Fibroblast of the conjunctiva (primary cell): ENCODE measurements around the gene LTO1.

Experiments used
- DNase-seq: peaks from one replicate; pipeline ENCODE4 v3.0.0-alpha.2; 2010; ENCODE audit warnings: low read depth

The LTO1 gene, protein sequence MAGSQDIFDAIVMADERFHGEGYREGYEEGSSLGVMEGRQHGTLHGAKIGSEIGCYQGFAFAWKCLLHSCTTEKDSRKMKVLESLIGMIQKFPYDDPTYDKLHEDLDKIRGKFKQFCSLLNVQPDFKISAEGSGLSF

GRCh38 chr11:69674886-69675714 lies at the start of gene LTO1:
LTO1 (minus strand) TSS chr11:69675353; CDS start chr11:69675239, 114 bp downstream.
- DNase-seq = peak; percentile 94

GRCh38 chr11:69721745-69722144 lies 46.6 kb upstream of the LTO1 start:
- DNase-seq = no peak

DNA sequence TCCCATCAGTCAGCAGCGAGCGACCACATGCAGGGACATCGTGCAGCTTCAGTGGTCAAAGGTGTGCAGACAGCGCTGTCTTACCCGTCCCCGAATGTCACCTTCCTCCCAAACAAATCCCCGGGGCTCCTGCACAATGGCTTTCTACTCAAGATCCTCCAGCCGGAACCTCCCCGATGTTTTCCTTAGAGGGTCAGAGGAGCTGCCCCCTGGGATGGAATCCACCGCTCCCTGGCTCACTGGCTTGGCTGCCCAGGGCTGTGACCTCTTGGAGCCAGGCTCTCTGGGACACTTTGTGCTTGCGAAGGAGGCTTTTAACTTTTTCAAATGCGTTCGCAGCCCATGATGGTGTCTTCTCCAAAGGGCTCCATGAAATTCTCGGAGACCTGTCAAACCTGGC lies 46.0 kb upstream of the LTO1 start:
- DNase-seq = no peak

DNA sequence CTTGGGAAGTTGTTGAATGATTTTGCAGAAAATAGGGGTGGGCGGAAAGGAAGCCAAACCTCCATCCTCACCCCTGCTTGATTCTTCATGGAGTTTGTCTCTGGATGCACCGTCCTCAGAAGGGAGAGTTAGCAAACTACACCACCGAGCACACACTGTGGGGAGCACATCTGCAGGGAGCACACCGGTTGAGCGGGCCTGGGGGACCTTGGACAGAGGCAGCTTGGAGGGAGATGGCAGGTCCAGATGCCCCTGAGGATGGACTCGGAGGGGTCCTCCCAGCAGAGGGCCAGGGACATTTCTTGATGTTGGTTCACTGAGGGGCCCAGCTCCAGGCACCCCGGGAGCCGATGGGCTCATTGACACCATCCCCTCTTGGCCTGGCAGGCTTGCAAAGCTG lies 43.8 kb upstream of the LTO1 start:
- DNase-seq = no peak

GRCh38 chr11:69718147-69718546 lies 43.0 kb upstream of the LTO1 start:
- DNase-seq = no peak

GRCh38 chr11:69716891-69717747 lies 42.0 kb upstream of the LTO1 start:
- DNase-seq = no peak

- no peak for DNase-seq
These were observed 40.9 kb upstream of the LTO1 start for GRCh38 chr11:69716099-69716498.

DNA sequence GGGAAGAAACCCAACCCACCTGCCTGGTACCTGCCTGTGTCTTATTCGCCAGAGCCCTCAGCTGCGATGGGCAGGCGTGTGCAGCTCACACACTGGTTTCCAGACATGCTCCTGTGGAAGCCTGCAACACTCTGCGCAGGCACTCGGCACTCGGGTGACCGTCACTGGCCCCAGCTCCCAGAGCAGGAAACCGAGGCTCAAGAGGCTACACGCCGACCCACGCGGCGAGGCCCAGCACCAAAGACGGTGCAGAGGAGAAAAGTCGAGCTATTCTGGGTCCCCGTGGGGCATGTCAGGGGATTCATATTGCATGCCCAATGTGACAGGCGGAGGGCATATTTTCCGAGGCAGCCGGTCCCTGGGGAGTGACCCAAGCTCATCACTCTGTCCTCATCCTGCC lies 40.3 kb upstream of the LTO1 start:
- DNase-seq = no peak

- no peak for DNase-seq
These were observed 37.0 kb upstream of the LTO1 start for GRCh38 chr11:69711822-69712801.

- DNase-seq = no peak
These were observed 33.7 kb upstream of the LTO1 start for GRCh38 chr11:69708736-69709401.

- DNase-seq = no peak
These were observed 32.0 kb upstream of the LTO1 start for GRCh38 chr11:69707176-69707575.

GRCh38 chr11:69705901-69706787 lies 31.0 kb upstream of the LTO1 start:
- DNase-seq = no peak

GRCh38 chr11:69705351-69705811 lies 30.2 kb upstream of the LTO1 start:
- DNase-seq = no peak

DNA sequence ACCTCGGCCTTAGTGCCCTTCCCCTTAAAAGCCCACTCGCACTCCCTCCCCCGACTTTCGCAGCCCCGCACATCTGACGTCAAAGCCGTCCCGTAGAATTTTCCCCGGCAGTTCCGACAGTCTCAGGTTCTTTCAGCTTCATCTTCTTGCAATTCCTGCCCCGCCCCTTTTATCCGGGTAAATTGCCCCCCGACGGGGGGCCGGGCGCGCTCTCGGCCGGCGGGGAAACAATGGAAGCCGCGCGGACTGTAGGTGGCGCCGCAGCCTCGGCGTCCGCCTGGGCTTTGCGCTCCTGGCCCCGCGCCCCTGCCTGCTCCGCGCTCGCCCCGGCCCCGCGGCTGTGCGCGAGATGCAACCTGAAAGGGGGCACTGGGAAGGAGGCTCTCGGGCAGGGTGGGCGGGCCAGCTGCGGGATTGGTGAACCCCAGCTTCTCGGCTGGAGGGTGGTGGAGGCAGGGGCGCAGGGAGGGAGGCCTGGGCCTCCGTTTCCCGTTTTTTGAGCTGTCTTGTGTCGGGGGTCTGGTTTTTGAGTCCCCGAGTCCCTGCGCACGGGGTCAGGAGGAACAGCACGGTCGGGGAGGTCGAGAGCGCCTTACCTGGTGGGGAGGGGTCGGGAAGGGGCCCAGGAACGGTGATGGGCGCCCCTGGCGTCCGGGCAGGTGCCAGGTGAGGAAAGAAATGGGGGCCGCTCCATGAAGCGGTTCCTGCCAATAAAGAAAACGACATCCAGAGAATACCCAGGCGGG lies 29.5 kb upstream of the LTO1 start:
- no peak for DNase-seq

GRCh38 chr11:69703768-69704507 lies 28.8 kb upstream of the LTO1 start, which contains the start of gene FGF19:
FGF19 (minus strand) TSS chr11:69704022; CDS start chr11:69703876, 146 bp downstream.
- no peak for DNase-seq

DNA sequence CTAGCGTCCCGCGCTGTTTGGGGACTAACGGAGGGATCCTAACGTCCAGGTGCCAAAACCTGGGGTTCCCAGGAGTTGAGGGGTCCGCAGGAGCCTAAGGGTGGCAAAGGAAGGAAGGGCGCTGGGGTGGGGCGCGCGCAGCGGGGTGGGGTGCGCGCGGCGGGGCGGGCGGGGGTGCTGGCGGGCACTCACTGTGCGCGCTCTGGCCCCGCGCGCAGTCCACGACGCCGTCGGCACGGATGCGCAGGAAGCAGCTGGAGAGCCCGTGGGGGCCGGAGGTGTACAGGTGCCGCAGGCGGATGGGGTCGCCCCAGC lies 28.3 kb upstream of the LTO1 start:
- DNase-seq = no peak

DNA sequence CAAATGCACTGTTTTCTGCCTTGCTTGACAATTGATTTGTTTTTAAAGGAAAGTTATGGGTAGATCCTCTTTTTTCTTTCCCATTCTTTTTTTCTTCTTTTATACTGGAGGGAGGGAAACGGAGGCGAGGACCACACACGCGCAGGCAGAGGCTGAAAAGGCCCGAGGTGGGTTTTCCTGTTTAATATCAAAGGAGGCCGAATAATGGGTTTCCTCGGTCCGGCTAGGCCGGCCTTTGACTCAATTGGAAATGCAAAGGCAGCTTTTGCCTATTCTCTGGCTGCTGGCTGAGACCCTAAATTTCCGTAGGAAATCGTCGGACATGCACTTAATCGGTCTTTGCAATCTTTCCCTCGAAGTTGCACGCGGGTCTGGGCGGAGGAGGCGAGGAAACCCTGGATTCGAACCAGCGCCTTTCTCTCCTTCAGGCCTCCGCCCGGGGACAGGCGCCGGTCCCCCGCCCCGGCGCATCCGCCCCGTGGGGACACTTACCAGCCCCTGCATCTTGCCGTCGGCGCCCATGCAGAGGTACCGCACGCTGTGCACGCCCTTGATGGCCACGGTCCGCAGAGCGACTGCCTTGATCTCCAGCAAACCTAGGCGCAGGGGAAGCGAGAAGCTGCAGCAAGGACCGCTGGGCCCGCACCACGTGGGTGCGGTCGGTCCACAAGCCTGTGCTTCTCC lies 27.8 kb upstream of the LTO1 start:
- no peak for DNase-seq

GRCh38 chr11:69702239-69702691 lies 27.1 kb upstream of the LTO1 start:
- DNase-seq = no peak
